Subcutaneous adipose tissue (tissue), 4 donors: Measurements from ENCODE around the gene ATP2A1. TPM values are rescaled to one million over a fixed set of nuclear protein-coding genes. Genes with fewer than 3 reads are reported as not detected.

Experiments
- CTCF ChIP-seq: fragments of 450-650 bp; IDR thresholded peaks from one replicate; pipeline ENCODE4 v1.5.1; 2016; ENCODE audit warnings: low read depth, mild to moderate bottlenecking, control low read depth, antibody characterized with exemption, moderate library complexity
- total RNA-seq, 4 donors: library from RNA; depleted of rRNA; stranded (reverse); fragments of >200 nt; gene quantifications; one replicate each; pipeline ENCODE4 v1.1.0, GENCODE V29; 2016

Gene ATP2A1
- total RNA-seq, 4 donors from 2014 or later, result 0.19 to 0.44 (median 0.34) TPM; not detected in 1

- no peak for TF ChIP-seq CTCF
Observed at GRCh38 chr16:28905229-28905754, 27.0 kb downstream of the ATP2A1 start.

GRCh38 chr16:28905800-28906372 is 27.6 kb downstream of the ATP2A1 start:
- no peak for TF ChIP-seq CTCF

GRCh38 chr16:28910086-28911031 is 32.1 kb downstream of the ATP2A1 start:
- TF ChIP-seq CTCF, result no peak

GRCh38 chr16:28912558-28912957 is 34.3 kb downstream of the ATP2A1 start:
- TF ChIP-seq CTCF, result no peak

- no peak for TF ChIP-seq CTCF
Observed at GRCh38 chr16:28913946-28914724, 35.8 kb downstream of the ATP2A1 start.

GRCh38 chr16:28915181-28915580 is 36.9 kb downstream of the ATP2A1 start:
- TF ChIP-seq CTCF, result no peak
